GM12878 (cell line): ENCODE measurements around the gene JAKMIP1. TPM values are rescaled to one million over a fixed set of nuclear protein-coding genes. Genes with fewer than 3 reads are reported as not detected.

ENCODE experiments used
- ATAC-seq: fragments of 200-7000 bp; cut with Tn5 transposase; 3 replicates; pipeline ENCODE4 v1.9.1; 2020; ENCODE audit warnings: mild to moderate bottlenecking, moderate library complexity
- BruUV-seq: library from RNA; stranded (reverse); fragments of 400-500 nt; replicated peaks from 2 replicates; lab custom pipeline; 2021; lab: Mats Ljungman, UMichigan
- CTCF ChIA-PET: fragments of 300-600 bp; sonication (Branson Sonifier 250); formaldehyde crosslinking; extraction: SDS; loops from one replicate; lab custom pipeline; 2021; ENCODE audit warnings: inconsistent platforms; lab: Yijun Ruan, JAX
- POLR2A ChIA-PET: fragments of 350-600 bp; formaldehyde crosslinking; extraction: SDS; loops from one replicate; lab custom pipeline; 2021; ENCODE audit warnings: inconsistent platforms; lab: Charles Lee
- RAD21 ChIA-PET: fragments of 300-600 bp; sonication (Branson Sonifier 250); formaldehyde crosslinking; loops from one replicate; lab custom pipeline; 2023; ENCODE audit warnings: antibody characterized with exemption; ENCODE audit not compliant: unreplicated experiment; lab: Charles Lee
- SMC1A ChIA-PET: fragments of 300-600 bp; sonication (Branson Sonifier 250); formaldehyde crosslinking; loops from one replicate; lab custom pipeline; 2023; ENCODE audit not compliant: unreplicated experiment, uncharacterized antibody; lab: Charles Lee
- DNase-seq: peaks from one replicate; pipeline ENCODE4 v3.0.0-alpha.2; 2011; ENCODE audit warnings: low read depth, low spot score
- FAIRE-seq: peaks from 3 replicates; lab custom pipeline; 2011; peaks lifted over from hg19 to GRCh38; lab: Jason Lieb, UNC
- H2AFZ ChIP-seq: 2 replicates; pipeline ENCODE4 v1.6.0; 2011; ENCODE audit warnings: low read depth, low read length, control low read depth; ENCODE audit not compliant: control insufficient read depth
- H3K27ac ChIP-seq: 2 replicates; pipeline ENCODE4 v1.5.1; 2011; ENCODE audit warnings: control low read depth; ENCODE audit not compliant: control insufficient read depth, insufficient read depth
- H3K27me3 ChIP-seq, 2 experiments: replicated peaks in 1 of 2; 2 replicates each; pipeline versions ENCODE4 v1.6.0 to v1.6.1; 2011; ENCODE audit warnings: low read length in 1 of 2; ENCODE audit not compliant: control insufficient read depth in 2 of 2, insufficient read depth in 2 of 2
- H3K36me3 ChIP-seq, 2 experiments: 2 replicates each; pipeline ENCODE4 v1.5.1; 2011; ENCODE audit warnings: low read length in 1 of 2; ENCODE audit not compliant: control insufficient read depth in 2 of 2, insufficient read depth in 2 of 2
- H3K4me1 ChIP-seq: 2 replicates; pipeline ENCODE4 v1.6.1; 2011; ENCODE audit warnings: mild to moderate bottlenecking, low read length, moderate library complexity, mixed read lengths; ENCODE audit not compliant: control insufficient read depth, insufficient read depth
- H3K4me2 ChIP-seq: 2 replicates; pipeline ENCODE4 v1.6.0; 2011; ENCODE audit warnings: control low read depth; ENCODE audit not compliant: control insufficient read depth, insufficient read depth
- H3K4me3 ChIP-seq: fragments of 200-600 bp; sonication (generic); 2 replicates; pipeline ENCODE4 v1.5.1; 2016
- H3K79me2 ChIP-seq: 2 replicates; pipeline ENCODE4 v1.6.0; 2011; ENCODE audit warnings: low read length; ENCODE audit not compliant: control insufficient read depth, insufficient read depth
- H3K9ac ChIP-seq: 2 replicates; pipeline ENCODE4 v1.8.0; 2011; ENCODE audit warnings: low read length, control low read depth, mixed read lengths; ENCODE audit not compliant: control insufficient read depth, insufficient read depth
- H3K9me3 ChIP-seq: replicated peaks from 3 replicates; pipeline ENCODE4 v1.5.1; 2011; ENCODE audit warnings: mild to moderate bottlenecking, low read length; ENCODE audit not compliant: control insufficient read depth, insufficient read depth
- H4K20me1 ChIP-seq: 2 replicates; pipeline ENCODE4 v1.6.0; 2011; ENCODE audit not compliant: control insufficient read depth, insufficient read depth
- IKZF1 ChIP-seq: fragments of 450-650 bp; conservative IDR thresholded peaks from 2 replicates; pipeline ENCODE4 v1.6.1; 2017; ENCODE audit warnings: antibody characterized with exemption, mild to moderate bottlenecking
- IRF4 ChIP-seq: IDR thresholded peaks from 2 replicates; pipeline ENCODE4 v1.6.1; 2011; ENCODE audit warnings: low read depth, low read length
- KDM1A ChIP-seq: fragments of 200-600 bp; sonication (generic); IDR thresholded peaks from 2 replicates; pipeline ENCODE4 v1.6.1; 2016; ENCODE audit warnings: borderline replicate concordance
- NFYA ChIP-seq: IDR thresholded peaks from 2 replicates; pipeline ENCODE4 v1.6.1; 2011; ENCODE audit warnings: low read depth, mild to moderate bottlenecking, low read length, improper control_type of control experiment, borderline replicate concordance
- RELA ChIP-seq: fragments of 450-650 bp; IDR thresholded peaks from 2 replicates; pipeline ENCODE4 v1.8.0; 2014; ENCODE audit warnings: borderline replicate concordance; ENCODE audit not compliant: partially characterized antibody
- RUNX3 ChIP-seq: IDR thresholded peaks from 2 replicates; pipeline ENCODE4 v1.6.1; 2012; ENCODE audit warnings: low read length, inconsistent platforms
- SMAD1 ChIP-seq: fragments of 450-650 bp; IDR thresholded peaks from 2 replicates; pipeline ENCODE4 v1.6.1; 2018; ENCODE audit warnings: mild to moderate bottlenecking, low read depth; ENCODE audit not compliant: partially characterized antibody
- SMC3 ChIP-seq: IDR thresholded peaks from 2 replicates; pipeline ENCODE4 v1.6.1; 2011; ENCODE audit warnings: low read length, improper control_type of control experiment, borderline replicate concordance
- SPI1 ChIP-seq: IDR thresholded peaks from 2 replicates; pipeline ENCODE4 v1.6.1; 2011; ENCODE audit warnings: low read depth, mild to moderate bottlenecking, low read length, moderate library complexity, borderline replicate concordance; ENCODE audit not compliant: insufficient read depth
- SREBF1 ChIP-seq: IDR thresholded peaks from 2 replicates; pipeline ENCODE4 v1.6.1; 2012; ENCODE audit warnings: mild to moderate bottlenecking, low read length
- TCF7 ChIP-seq: IDR thresholded peaks from 2 replicates; pipeline ENCODE4 v1.6.1; 2014; ENCODE audit warnings: antibody characterized with exemption, borderline replicate concordance
- ZBTB40 ChIP-seq: fragments of 450-650 bp; IDR thresholded peaks from 2 replicates; pipeline ENCODE4 v1.6.1; 2016; ENCODE audit warnings: mild to moderate bottlenecking, moderate library complexity, borderline replicate concordance
- ZNF384 ChIP-seq: IDR thresholded peaks from 2 replicates; pipeline ENCODE4 v1.6.1; 2012; ENCODE audit warnings: low read depth, mild to moderate bottlenecking, low read length, improper control_type of control experiment, borderline replicate concordance
- WGBS: methylation state at CpG from one replicate; pipeline ENCODE4 v1.1.6; 2016; ENCODE audit warnings: low lambda C conversion rate; ENCODE audit not compliant: insufficient replicate concordance, insufficient coverage; ENCODE audit errors: missing lambda C conversion rate; 5-methylcytosine and 5-hydroxymethylcytosine counted together
- in situ Hi-C: fragments of 300-500 bp; cut with MboI; formaldehyde crosslinking; loops from 9 replicates; pipeline ENCODE4 v1.14.3; 2018; ENCODE audit warnings: mixed read lengths
- intact Hi-C: fragments of 100-400 bp; cut with micrococcal nuclease; formaldehyde crosslinking; loops from one replicate; pipeline ENCODE4 v1.14.2; 2022; ENCODE audit not compliant: unreplicated experiment
- polyA plus RNA-seq, 11 experiments: library from polyadenylated mRNA; depleted of rRNA in 4 of 11; unstranded in 6 of 11; stranded (reverse) in 5 of 11; fragments of >200 nt; fragmentation: Nextera tagmentation in 4 of 11; fragmentation: Illumina TruSeq in 1 of 11; extraction: Ambion mirVana in 4 of 11; extraction: Trizol in 1 of 11; gene quantifications; 1 replicate in 1 of 11; 2 replicates in 10 of 11; pipeline versions ENCODE4 v1.2.1 to v1.2.3, GENCODE V29; 2011 to 2016; ENCODE audit warnings: inconsistent platforms in 2 of 11, missing spikeins in 2 of 11, low read depth in 1 of 11
- total RNA-seq, 4 experiments: library from RNA; depleted of rRNA in 3 of 4; stranded (reverse); fragments of >200 nt in 3 of 4; fragmentation: Illumina TruSeq in 1 of 4; extraction: Trizol in 1 of 4; gene quantifications; 2 replicates each; pipeline versions ENCODE4 v1.2.1 to v1.2.3, GENCODE V29; 2013 to 2021
- TF ChIP-seq, protein P1 (sequence below): fragments of 450-650 bp; IDR thresholded peaks from 2 replicates; pipeline ENCODE4 v1.6.1; 2017; ENCODE audit warnings: borderline replicate concordance
- TF ChIP-seq, protein P2 (sequence below): fragments of 450-650 bp; IDR thresholded peaks from 2 replicates; pipeline ENCODE4 v1.6.1; 2017; ENCODE audit warnings: low read depth, mild to moderate bottlenecking, moderate library complexity

The JAKMIP1 gene
- total and polyA plus RNA-seq, 10 of the 15 experiments (the other 5 are each of a cell fraction or from before 2014, with no cell fraction given) = 0.52 to 16.7 (median 12.3) TPM

GRCh38 chr4:5991405-5991804 is 208.9 kb downstream of the JAKMIP1 start (continued):
- no peak for TF ChIP-seq SREBF1

- ChIA-PET POLR2A (no interaction called here), SMC1A (no interaction called here), CTCF (no interaction called here), RAD21 (no interaction called here)
- Histone ChIP-seq H4K20me1 (no peaks in the 10 kb centered on the region), H3K4me3 (no peak overlapping the region), H3K79me2 (no peaks in the 10 kb centered on the region), H3K27ac (no peak overlapping the region), H3K9ac (no peak overlapping the region), H3K36me3 (no peaks in the 10 kb centered on the region), H3K27me3 (peaks cover 0 to 2% of the 10 kb centered on the region in 2 experiments; a peak in 2 of 4 replicates), H3K9me3 (no peaks in the 10 kb centered on the region), H2AFZ (no peak overlapping the region), H3K4me2 (no peak overlapping the region), H3K4me1 (peaks cover 4% of the 10 kb centered on the region)
- 44% methylated on average over 16 of the region's 16 CpGs for WGBS
- BruUV-seq = no TSS peak
- ATAC-seq (no peak), FAIRE-seq (no peak), DNase-seq (no peak)
- intact Hi-C loops (no loop called here), in situ Hi-C loops (no loop called here)
- no peak for TF ChIP-seq NFYA
- no peak for TF ChIP-seq RELA
- no peak for TF ChIP-seq SMC3
- TF ChIP-seq KDM1A = no peak
- TF ChIP-seq, protein P1, sequence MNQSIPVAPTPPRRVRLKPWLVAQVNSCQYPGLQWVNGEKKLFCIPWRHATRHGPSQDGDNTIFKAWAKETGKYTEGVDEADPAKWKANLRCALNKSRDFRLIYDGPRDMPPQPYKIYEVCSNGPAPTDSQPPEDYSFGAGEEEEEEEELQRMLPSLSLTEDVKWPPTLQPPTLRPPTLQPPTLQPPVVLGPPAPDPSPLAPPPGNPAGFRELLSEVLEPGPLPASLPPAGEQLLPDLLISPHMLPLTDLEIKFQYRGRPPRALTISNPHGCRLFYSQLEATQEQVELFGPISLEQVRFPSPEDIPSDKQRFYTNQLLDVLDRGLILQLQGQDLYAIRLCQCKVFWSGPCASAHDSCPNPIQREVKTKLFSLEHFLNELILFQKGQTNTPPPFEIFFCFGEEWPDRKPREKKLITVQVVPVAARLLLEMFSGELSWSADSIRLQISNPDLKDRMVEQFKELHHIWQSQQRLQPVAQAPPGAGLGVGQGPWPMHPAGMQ = no peak
- no peak for TF ChIP-seq IKZF1
- no peak for TF ChIP-seq SPI1
- TF ChIP-seq ZNF384 = no peak
- TF ChIP-seq SMAD1 = no peak
- TF ChIP-seq IRF4 = no peak
- TF ChIP-seq TCF7 = no peak
- TF ChIP-seq ZBTB40 = no peak
- no peak for TF ChIP-seq RUNX3
- TF ChIP-seq, protein P2, sequence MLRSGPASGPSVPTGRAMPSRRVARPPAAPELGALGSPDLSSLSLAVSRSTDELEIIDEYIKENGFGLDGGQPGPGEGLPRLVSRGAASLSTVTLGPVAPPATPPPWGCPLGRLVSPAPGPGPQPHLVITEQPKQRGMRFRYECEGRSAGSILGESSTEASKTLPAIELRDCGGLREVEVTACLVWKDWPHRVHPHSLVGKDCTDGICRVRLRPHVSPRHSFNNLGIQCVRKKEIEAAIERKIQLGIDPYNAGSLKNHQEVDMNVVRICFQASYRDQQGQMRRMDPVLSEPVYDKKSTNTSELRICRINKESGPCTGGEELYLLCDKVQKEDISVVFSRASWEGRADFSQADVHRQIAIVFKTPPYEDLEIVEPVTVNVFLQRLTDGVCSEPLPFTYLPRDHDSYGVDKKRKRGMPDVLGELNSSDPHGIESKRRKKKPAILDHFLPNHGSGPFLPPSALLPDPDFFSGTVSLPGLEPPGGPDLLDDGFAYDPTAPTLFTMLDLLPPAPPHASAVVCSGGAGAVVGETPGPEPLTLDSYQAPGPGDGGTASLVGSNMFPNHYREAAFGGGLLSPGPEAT = no peak
Measured at GRCh38 chr4:5990446-5991160, 209.7 kb downstream of the JAKMIP1 start.
